RPMI7951 (cell line): ENCODE results near the gene TEKT5. TPM values are rescaled to one million over a fixed set of nuclear protein-coding genes. Genes with fewer than 3 reads are reported as not detected.
"Not testable (repeated sequence)": the region's sequence is repeated elsewhere in the genome, so short reads cannot be mapped to it uniquely, and the experiment has no call there.

ENCODE experiments used
- DNase-seq: peaks from one replicate; pipeline ENCODE4 v3.0.0-alpha.2; 2012; ENCODE audit warnings: low read depth
- total RNA-seq: library from RNA; depleted of rRNA; stranded (reverse); fragments of >200 nt; shearing (Covaris generic); gene quantifications from 2 replicates; pipeline ENCODE4 v1.2.3, GENCODE V29; 2014; rRNA removed

TEKT5 gene
- total RNA-seq: not detected in 2 replicates

GRCh38 chr16:10694830-10695229 is at the start of gene TEKT5:
TEKT5 (minus strand) TSS chr16:10694930; CDS start chr16:10694873, 57 bp downstream.
- DNase-seq: peak; percentile 3

DNA sequence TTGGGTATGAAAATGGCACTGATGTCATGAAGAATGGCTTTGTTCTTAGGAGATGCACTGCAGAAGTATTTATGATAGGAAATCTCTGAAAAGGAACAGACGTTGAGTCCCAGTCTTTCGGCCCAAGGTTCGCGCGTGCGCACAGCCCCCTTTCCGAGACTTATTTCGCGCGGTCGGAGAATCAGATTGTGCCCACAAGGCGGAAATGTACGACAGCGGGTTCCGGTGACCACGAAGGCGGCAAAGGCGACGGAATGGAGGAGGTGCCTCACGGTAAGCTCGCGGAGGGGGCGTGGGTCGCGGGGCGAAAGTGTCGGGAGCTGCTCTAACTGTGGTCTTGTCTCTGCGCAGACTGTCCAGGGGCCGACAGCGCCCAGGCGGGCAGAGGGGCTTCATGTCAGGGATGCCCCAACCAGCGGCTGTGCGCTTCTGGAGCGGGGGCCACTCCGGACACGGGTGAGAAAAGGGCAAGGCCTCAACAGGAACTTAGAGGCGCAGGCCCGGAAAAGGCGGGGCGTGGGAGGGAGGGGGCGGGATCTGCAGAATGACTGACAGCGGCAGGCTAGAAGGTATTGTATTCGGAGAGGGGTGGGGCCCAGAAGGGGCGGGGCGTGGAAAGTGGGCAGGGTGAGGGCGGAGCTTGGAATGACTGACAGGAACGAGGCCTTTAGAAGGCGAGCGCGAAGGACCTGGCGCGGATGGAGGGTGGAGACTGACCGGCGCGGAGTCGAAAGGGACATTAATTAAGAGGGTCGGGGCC is 49.1 kb upstream of the TEKT5 start, which contains the start of gene NUBP1:
TSS of gene NUBP1 (plus strand) at position 233 of the 760 bp plus-strand sequence. CDS start at position 255, 22 bp downstream.
- DNase-seq: peak; percentile 95

DNA sequence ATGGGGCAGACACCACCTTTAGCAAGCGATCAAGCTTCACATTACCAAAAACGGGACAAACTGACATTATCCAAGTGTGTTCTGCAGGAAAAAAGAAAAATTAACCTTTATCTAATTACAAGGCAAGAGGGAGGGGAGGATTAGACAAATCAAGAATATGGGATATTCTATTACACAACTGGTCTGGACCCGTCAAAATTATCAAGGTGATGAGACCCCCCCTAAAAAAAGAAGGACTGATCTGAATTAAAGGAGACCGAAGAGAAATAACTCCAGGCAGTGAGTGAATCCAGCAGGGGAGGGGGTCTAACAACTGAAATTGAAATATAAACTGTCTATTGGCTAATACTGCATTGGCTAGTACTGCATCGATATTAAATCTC is 48.5 kb upstream of the TEKT5 start:
- no peak for DNase-seq

- peak; percentile 51 for DNase-seq
Observed at GRCh38 chr16:10741844-10742243, 47.1 kb upstream of the TEKT5 start.

GRCh38 chr16:10741249-10741648 is 46.5 kb upstream of the TEKT5 start:
- DNase-seq: not testable (repeated sequence)

DNA sequence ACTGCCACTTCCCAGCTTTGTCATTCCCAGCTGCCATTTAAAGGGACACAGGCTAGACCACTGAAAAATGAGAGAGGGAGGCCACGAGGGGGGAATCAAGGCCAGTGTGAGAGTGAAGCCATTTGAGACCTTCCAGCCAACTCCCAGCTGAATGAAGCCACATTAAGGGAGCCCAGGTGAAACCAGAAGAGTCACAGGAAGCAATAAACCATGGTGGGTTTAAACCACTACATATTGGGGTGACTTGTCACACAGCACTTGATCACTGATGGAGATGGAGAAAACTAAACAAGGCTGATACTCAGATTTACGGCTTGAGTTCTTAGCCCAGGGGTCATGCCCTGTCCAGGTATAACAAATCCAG is 46.1 kb upstream of the TEKT5 start:
- no peak for DNase-seq

DNA sequence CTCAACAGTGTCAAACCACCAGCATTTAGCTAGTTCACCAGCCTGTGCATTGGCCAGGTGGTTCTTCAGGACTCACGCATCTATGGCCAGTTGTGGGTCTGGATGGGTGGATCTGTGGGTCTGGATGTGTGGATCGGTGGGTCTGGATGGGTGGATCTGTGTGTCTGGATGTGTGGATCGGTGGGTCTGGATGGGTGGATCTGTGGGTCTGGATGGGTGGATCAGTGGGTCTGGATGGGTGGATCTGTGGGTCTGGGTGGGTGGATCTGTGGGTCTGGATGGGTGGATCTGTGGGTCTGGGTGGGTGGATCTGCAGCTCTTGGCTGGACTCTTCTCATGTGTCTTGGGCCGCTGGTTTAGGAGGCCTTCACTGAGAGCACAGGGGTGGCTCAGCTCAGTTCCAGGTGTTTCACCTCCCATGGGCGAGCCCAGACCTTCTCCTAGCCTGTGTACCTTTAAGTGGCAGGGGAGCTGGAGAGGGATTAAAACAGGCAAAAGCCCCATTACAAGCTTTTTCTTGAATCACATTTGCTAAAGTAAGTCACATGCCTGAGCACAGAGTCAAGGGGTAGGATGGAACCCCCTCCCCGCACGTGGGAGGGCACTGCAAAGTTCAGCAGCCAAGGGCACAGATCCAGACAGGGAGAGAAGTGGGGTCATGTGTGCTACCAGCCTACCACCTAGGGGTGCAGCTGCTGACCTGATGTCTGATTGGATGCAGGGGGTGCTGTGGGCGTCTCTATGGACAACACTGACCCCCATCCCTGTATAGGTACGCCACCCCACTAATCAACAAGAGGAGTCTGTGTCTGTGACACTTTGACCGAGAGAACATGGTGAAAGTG is 45.5 kb upstream of the TEKT5 start:
- DNase-seq: no peak

GRCh38 chr16:10738231-10739077 is 43.7 kb upstream of the TEKT5 start:
- DNase-seq: peak; percentile 85

DNA sequence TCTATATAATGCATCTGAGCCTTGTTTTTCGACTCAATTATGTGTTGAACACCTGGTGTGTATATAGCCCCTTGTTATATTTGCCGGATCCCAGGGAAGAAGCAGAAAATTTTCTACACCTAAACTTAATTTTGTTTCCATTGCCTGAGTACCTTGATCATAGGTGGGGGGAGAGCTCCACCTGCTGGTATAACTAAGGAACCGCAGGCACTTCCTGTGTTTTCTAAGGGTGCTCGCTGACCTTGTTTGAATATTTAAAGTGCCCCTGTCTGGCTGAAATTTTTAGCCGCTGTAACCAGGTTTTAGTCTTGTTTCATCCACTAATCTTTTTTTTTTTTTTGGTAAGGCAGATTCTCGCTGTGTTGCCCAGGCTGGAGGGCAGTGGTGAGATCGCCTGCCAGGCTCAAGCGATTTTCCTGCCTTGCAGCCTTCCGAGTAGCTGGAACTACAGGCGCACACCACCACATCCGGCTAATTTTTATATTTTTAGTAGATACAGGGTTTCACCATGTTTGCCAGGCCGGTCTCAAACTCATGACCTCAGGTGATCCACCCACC is 42.4 kb upstream of the TEKT5 start:
- DNase-seq: peak; percentile 64

DNA sequence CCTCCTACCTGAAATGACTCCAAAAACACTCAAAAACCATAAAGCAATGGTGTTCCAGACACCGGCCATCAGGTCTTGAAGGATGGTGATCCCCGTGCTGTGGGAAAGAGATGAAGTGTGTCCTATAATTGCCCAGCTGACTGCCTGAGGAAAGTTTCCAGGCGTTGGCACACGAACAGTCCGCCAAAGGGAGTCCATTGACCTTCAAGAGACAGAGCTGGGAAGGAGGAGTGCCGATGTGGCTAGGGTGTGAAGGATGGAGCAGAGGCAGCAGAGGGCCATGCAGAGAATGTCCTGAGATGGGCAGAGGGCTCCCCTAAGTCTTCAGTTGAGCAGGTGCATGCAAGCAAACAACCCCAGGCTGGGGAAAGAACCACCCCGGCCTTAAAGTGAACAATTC is 37.1 kb upstream of the TEKT5 start:
- no peak for DNase-seq

- peak; percentile 79 for DNase-seq
Observed at GRCh38 chr16:10729104-10730048, 34.6 kb upstream of the TEKT5 start.

DNA sequence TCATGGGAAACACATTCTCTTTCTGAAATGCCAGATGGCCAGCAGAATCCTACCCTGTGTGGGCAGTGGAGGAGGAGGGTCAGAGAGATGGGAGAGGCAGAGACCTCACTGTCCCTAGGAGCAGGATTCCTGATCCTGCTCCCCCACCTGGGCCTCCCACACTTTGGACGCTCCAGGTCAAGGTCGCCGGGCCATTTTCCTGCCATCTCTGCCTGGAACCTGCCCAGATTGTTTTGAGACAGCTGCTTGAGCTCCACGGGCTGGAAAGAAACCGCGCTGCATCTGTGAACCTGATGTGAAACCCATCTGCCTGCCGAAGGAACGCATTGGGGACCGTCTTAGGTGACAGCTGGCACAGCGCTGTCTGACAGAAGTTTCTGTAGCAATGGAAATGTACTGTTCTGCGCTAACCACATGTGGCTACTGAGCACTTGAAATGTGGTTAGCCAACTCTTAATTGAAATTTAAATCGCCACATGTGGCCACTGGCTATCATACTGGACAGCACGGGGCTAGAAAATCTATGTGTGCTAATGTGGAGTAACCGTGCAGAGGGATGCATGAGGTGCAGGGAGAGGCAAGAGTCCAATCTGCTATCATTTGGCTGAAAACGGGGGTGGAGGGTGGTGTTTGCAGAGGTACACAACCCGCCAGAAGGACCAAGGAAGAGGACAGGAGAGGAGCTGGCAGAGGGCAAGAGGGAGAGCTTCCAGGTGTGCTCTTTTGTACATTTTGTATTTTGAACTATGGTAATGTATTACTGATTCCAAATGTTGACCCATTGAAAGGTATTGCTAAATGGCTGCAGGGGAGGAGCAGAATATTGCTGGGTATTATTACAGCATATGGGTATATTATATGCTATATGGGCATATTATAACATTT is 33.5 kb upstream of the TEKT5 start:
- peak; percentile 50 for DNase-seq

GRCh38 chr16:10708969-10709368 is 14.2 kb upstream of the TEKT5 start:
- no peak for DNase-seq

GRCh38 chr16:10699756-10700155 is 5.0 kb upstream of the TEKT5 start:
- no peak for DNase-seq

GRCh38 chr16:10694306-10694705 is 424 bp downstream of the TEKT5 start:
- no peak for DNase-seq

DNA sequence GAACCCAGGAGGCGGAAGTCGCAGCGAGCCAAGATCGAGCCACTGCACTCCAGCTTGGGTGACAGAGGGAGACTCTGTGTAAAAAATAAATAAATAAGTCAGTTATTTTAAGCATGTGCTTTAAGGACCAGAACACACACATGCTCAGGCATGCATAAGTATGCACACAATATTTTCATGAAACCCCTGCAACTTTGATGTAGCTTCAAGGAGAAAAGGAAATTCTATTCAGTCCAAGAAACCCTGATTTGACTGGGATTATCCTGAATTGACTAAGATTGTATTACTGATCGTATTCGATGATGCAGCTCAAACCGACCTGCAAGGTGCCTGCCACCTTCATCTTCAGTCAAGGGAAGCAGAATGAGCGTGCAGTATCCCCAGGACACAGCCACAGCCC is 841 bp downstream of the TEKT5 start:
- DNase-seq: no peak

GRCh38 chr16:10692470-10692869 is 2.3 kb downstream of the TEKT5 start:
- no peak for DNase-seq

DNA sequence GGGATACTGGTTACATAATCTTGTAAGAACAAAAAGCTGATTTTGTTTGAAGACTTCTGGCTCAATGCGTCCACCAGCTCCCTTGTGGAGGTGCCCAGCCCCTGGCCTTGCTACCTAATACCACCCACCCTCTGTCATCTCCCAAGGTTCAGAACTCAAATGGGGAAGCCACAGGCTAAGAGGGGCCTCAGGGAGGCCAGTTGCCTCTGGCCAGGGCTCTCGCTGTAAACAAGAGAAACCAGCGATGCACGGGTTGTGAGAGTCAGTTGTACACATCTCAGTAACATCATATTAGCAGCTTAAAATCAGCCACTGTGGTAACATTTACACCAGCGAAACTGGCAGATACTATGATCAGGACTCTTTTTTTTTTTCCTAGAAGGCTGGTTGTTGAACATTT is 6.0 kb downstream of the TEKT5 start:
- no peak for DNase-seq

GRCh38 chr16:10688291-10688690 is 6.4 kb downstream of the TEKT5 start:
- no peak for DNase-seq
